NCI-H748 (cell line): ENCODE data around the gene MSLN.
A peak's percentile ranks its signal among the peaks of the same experiment; 100 is the strongest.
"Not testable (repeated sequence)": the region's sequence is repeated elsewhere in the genome, so short reads cannot be mapped to it uniquely, and the experiment has no call there.

Source experiments
- DNase-seq: peaks from one replicate; lab custom pipeline; 2025; ENCODE audit not compliant: unreplicated experiment; lab: John Stamatoyannopoulos, UW

The MSLN gene

GRCh38 chr16:734208-734980, 26.1 kb upstream of the MSLN start:
- no peak for DNase-seq

- no peak for DNase-seq
These were observed 25.3 kb upstream of the MSLN start for GRCh38 chr16:734981-735881.

DNA sequence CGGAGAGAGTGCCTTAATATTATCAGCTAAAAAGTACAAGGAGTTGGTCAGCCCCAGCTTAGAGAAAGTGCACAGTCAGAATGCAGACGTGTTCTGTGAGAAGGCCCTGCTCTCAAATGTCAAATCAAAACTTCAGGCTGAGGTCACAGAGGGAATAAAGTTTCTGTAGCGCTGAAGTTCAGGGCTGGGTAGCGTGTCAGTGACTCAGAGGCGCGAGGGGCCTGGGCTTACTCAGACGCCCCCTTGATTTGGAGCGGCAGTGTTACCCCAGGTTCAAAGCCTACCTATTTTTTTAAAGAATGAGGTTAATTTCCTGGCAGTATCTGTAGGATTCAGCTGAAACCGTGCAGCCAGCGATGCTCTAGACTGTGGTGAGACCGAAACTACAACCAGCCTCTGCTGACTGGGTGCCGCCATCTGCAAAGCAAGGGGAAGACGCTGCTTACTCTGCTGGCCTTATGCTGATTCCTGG, 24.5 kb upstream of the MSLN start:
- no peak for DNase-seq

DNA sequence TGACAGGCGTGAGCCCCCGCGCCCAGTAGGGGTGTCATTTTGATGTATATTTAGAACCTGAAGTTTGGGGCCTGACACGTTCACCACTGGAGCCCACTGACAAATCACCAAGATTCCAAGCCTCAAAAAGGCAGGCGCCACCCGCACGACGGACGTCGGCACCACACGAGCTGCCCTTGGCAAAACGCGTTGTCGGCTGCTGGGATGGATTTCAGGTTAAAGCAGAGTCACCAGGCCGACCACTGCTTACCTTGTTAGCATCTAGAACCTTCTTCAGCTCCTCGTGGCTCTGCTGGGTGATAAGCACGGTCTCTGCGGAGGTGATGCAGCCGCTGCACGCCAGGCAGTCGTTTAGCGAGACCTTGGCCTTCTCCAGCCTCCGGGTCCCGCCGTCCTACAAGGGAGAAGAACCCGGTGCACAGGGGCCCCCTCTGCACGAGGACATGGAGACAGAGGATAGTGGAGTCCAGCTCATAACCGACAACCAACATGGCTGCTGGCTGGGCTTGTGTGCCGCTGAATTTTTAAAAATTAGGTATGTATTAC, 23.5 kb upstream of the MSLN start:
- no peak for DNase-seq

DNA sequence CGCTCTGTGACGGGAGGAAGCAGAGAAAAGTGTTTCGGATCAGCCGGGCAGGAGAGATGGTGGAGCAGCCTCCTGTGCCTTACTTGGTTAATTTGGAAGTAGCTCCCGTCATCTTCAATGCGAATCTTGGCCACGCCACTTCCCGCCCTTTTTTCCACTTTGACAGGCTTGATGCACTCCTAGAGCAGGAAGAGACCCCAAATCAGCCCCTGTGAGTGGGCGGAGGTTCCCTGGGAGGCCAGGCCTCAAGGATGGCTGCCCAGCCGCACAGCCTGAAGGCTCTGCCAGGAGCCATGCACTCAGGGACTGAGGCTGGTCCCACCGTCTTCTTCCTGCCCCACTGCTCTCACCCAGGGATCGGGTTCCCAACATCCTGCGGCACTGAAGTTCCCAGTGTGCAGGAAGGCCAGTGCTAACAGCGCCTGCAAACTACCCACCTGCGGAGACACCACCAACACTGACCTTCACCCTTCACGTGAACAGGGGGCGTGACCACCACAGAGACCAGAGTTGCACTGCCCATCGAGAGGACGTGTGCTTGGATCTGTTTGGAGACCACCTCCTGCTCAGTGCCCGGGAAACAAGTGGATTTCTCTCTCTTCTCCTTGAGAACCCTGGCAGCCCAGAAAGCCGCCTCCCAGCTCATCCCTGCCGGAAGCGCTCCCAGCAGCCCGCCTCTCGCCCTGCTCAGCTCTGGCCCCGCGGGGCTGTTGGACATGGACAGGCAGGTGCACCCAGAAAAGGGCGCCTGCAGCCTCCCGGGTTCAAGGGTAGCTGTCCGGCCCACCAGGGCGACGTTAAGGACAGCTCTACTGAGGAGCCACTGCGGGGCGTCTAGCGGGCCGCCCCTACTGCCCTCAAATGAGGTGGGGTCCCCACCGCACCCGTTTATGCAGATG, 20.7 kb upstream of the MSLN start:
- no peak for DNase-seq

DNA sequence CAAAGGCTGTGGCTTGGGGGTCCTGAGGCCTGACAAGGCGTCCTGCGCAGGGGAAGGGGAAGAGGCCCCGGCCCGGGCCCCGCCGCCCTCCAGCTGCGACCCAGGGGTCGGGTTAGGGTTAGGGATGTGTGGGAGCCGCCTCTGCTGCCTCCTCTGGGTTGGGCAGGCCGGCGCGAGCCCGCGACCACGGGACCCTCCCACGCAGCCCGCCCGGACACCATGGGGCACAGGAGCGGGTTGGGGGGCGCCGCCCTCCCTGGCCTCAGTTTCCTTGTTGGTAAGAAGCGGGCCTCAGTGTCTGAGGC, 20.1 kb upstream of the MSLN start:
- DNase-seq, result no peak

DNA sequence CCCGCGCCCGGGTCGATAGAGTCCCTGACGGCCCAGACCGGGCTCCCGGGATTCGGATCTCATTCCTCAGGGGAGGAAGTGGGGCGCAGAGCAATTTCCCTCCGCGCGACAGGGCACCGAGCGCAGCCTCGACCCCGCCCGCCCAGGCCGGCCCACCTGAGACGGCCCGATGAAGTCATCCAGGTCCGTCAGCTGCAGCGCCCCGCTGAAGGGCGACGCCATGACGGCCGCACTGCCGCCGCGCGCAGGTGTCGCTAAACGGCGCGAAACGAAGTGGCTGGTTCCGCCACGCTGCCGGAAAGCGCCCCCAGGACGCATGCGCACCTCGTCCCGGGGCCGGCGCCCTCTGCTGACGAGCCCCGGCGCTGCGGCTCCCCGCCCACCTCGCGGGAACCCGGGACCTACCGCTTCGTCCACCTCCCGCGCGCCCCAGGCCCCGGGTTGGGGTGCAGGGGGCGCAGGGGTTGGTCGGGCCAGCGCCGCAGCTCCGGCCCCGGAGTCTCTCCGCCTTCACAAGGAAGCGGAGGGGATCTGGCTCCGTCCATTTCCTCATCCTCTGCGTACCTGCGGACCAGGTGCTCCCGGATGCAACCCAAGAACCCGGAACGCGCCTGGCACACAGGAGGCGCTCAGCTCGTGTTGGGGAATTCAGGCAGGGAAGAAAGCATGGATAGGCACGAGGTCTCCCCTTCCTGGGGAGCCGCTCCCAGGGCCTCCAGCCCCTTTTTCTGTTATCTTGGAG, 19.6 kb upstream of the MSLN start, which contains the start of gene CIAO3:
TSS of gene CIAO3 (minus strand) at position 234 of the 742 bp plus-strand sequence. CDS start at position 222, 12 bp downstream.
- DNase-seq, result peak; percentile 87

DNA sequence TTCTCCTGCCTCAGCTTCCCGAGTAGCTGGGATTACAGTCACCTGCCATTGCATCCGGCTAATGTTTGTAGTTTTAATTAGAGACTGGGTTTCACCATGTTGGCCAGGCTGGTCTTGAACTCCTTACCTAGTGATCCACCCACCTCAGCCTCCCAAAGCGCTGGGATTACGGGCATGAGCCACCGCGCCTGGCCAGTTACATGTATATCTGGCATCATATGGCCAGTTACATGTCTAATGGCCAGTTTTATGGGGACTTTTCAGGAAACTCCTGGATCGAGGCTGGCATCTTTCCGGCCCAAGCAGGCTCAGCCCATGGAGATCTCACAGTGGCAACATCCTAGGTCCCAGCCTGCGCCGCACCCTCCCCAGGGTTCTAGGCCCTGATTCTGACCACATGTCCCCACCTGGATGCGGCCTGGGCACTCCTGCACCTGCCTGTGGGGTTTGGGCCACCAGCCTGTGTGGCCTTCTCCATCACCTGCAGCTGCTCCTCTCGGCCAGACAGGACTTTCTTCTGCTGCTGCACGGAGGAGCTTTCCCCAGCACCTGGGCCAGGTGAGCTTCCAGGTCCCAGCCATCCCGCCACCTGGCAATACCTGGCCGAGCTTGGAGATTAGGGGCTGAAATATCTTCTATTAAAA, 18.4 kb upstream of the MSLN start:
- no peak for DNase-seq

DNA sequence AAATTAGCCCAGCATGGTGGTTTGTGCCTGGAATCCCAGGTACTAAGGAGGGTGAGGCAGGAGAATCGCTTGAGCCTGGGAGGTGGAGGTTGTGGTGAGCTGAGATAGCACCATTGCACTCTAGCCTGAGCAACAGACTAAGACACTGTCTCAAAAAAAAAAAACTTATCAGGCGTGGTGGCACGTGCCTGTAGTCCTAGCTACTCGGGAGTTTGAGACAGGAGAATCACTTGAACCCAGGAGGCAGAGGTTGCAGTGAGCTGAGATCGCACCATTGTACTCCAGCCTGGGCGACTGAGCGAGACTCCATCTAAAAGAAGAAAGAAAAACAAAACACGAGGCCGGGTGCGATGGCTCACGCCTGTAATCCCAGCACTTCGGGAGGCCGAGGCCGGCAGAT, 17.6 kb upstream of the MSLN start:
- DNase-seq, result not testable (repeated sequence)

DNA sequence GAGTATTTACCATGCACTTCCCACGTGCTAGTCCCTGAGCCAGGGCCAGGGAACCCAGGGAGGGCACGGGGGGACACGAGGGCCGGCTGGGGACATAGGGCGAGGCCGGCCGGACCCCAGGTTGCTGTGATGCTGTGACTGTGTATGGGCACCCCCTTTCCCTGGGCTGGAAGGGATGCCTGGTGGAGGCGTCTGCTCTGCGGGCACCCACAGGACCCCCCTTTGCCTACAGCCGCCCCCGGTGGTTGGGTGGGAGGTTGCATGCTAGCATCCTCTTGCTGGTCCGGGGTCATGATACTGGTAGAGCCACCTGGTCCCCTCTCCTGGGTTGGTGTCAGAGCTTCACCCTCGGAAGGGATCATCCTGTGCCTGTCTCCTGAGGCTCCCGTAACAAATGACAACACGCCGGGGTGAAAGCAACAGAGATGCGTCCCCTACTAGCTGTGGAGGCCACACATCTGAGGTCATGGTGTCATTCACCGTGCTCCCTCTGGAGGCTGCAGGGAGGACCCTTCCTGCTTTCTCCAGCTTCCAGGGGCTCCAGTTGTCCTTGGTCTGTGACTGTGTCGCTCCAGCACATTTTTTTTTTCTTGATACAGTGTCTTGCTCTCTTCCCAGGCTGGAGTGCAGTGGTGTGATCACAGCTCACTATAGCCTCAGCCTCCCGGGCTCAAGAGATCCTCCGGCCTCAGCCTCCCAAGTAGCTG, 16.6 kb upstream of the MSLN start:
- no peak for DNase-seq

DNA sequence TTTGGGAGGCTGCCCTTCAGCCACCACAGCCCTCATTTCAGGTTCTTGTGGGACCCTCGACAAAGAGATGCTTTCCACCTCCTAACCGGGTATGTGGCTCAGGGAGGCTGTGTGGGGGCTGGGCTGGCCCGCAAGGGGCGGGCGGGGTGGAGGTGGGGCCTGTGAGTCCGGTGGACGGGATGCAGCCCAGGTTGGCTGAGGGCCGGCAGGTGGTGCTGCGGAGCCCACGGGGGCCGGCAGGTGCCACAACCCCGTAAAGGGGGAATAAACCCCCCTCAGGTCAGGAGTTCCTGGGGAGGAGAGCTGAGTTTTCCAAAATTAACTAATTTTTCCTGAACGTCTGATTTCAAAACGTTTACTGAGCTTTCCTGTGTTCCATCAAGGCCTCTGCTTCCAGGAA, 14.8 kb upstream of the MSLN start:
- peak; percentile 43 for DNase-seq

DNA sequence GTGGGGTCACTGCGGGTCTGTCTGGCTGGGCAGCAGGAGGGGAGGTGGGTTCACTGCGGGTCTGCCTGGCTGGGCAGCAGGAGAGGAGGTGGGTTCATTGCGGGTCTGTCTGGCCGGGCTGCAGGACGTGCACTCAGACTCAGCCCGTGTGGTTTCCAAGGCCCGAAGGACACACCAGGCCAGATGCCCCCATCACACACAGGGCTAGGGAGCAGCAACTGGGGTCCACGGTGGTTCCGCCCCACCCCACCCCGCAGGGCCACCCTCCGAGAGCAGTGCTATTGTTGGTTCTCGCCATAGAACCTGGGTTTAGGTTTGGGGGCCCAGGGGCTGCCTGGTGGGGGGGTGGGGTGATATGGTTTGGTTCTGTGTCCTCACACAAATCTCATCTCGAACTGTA, 13.9 kb upstream of the MSLN start:
- no peak for DNase-seq

DNA sequence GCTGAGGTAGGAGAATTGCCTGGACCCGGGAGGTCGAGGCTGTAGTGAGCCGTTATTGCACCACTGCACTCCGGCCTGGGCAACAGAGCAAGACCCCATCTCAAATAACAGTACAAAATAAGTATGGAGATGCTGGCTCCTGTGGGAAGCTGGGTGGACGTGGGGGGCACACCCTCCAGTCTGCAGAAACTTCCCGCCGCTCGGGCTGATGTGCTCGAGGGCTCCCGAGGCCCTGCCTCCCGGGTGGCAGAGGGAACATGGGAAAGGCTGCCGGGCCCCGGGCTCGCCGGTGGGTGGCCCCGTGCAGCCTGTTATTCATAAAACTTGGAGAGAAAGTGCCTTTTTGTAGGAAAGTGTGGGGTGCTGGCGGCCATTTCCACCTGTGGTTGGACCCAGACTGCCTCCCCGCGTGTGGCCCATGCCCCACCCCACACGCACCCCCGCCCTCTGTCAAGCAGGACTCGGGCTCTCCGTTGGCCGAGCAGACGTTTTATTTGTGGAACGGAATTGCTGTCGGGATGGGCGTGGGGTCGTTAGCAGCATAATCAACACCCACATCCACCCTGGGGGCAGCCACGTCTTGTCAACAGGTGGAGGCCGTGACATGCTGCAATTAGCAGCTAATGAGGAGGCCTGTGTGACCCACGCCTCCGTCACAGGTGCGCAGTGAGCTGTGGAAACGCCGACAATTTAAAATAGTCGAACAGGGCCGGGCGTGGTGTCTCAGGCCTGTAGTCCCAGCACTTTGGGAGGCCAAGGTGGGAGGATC, 12.4 kb upstream of the MSLN start:
- peak; percentile 45 for DNase-seq

GRCh38 chr16:749010-749409, 11.5 kb upstream of the MSLN start:
- no peak for DNase-seq

GRCh38 chr16:750485-750884, 10.0 kb upstream of the MSLN start:
- no peak for DNase-seq

DNA sequence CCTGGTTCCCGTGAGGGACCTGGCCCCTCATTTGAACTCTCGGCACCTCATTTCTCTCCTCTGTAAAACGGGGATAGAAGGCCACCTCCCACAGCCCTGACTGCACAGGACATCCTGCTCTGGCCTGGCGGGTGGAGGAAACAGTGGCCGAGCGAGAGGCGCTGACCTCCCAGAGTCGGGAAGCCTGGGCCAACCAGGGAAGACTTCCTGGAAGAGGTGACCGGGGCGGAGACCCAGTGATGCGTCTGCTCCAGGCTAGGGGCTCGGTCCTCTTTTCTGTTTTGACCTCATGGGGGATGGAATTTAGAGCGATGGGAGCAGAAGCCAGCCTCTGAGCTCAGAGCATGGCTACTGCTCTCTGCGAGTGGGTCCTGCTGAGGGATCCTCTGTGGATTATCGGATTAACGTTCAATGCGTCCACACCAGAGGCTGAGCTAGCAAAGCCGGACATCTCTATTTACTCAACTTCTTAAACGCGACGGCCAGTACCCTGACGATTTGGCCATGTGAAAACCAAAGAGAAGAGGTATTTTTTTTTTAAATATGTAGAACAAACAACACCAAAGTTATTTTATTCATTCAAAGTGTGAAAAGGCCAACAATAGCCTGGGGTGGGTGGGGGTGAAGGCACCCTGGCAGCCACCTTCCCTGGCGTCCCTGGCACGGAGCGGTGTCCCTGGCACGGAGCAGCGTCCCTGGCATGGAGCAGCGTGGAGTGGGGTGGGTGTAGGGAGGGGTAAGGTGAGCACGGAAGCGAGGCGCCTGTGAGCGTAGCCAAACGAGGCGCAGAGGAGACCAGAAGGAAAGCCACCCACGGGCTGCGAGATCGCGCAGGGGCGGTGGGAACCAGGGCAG, 9.2 kb upstream of the MSLN start:
- no peak for DNase-seq

DNA sequence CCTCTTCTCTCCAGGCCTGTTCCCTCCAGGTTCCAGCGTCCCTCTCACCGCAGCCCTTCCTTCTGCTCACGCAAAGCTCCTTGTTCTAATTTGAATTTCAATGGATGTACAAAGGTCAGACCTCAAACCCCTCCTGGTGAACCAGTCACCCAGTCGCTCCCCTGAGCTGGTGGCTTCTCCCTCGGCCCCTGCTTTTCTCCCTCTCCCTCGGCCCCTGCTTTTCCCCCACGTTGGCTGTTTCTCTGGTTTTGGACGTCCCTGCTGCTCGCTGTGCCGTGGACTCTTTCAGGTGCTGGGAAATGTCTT, 8.6 kb upstream of the MSLN start:
- no peak for DNase-seq
